HepG2 (cell line): ENCODE results near the gene CCDC106. TPM values are rescaled to one million over a fixed set of nuclear protein-coding genes. Genes with fewer than 3 reads are reported as not detected.

ENCODE experiments used
- AGO1 ChIP-seq: fragments of 200-400 bp; formaldehyde crosslinking; IDR thresholded peaks from 2 replicates; pipeline ENCODE4 v1.6.1; 2017; ENCODE audit warnings: mild to moderate bottlenecking, low read depth, low read length, moderate library complexity; ENCODE audit not compliant: poor library complexity, severe bottlenecking
- FOXC1 ChIP-seq: sonication (generic); formaldehyde crosslinking; IDR thresholded peaks from 2 replicates; pipeline ENCODE4 v1.8.0; 2022; ENCODE audit warnings: mild to moderate bottlenecking, missing genetic modification reagents, borderline replicate concordance
- GABPA ChIP-seq, 2 experiments: IDR thresholded peaks; 2 replicates each; pipeline ENCODE4 v1.6.1; 2011 to 2016; ENCODE audit warnings: low read depth in 2 of 2, low read length in 1 of 2, missing biosample characterization in 1 of 2, missing genetic modification characterization in 1 of 2
- GATAD1 ChIP-seq: IDR thresholded peaks from 2 replicates; pipeline ENCODE4 v1.6.1; 2016; ENCODE audit warnings: missing genetic modification reagents, missing compliant biosample characterization
- KAT8 ChIP-seq: IDR thresholded peaks from 2 replicates; pipeline ENCODE4 v1.6.1; 2016; ENCODE audit warnings: missing genetic modification reagents, missing compliant biosample characterization
- MAZ ChIP-seq, 2 experiments: sonication (generic) in 1 of 2; formaldehyde crosslinking in 1 of 2; IDR thresholded peaks; 2 replicates each; pipeline versions ENCODE4 v1.5.0 to v1.6.1; 2012 to 2020; ENCODE audit warnings: low read depth in 2 of 2, mild to moderate bottlenecking in 2 of 2, borderline replicate concordance in 1 of 2, improper control_type of control experiment in 1 of 2, low read length in 1 of 2, missing genetic modification reagents in 1 of 2, moderate library complexity in 1 of 2
- NFIB ChIP-seq: sonication (generic); formaldehyde crosslinking; IDR thresholded peaks from 2 replicates; pipeline ENCODE4 v1.9.0; 2021; ENCODE audit warnings: missing genetic modification reagents, mild to moderate bottlenecking, borderline replicate concordance
- POLR2AphosphoS5 ChIP-seq: IDR thresholded peaks from 2 replicates; pipeline ENCODE4 v1.6.1; 2012; ENCODE audit warnings: low read depth, low read length
- SIN3A ChIP-seq: IDR thresholded peaks from 2 replicates; pipeline ENCODE4 v1.6.1; 2011; ENCODE audit warnings: low read depth, mild to moderate bottlenecking, control low read depth, low read length, borderline replicate concordance
- SP2 ChIP-seq: sonication (generic); formaldehyde crosslinking; IDR thresholded peaks from 2 replicates; pipeline ENCODE4 v1.5.1; 2020; ENCODE audit warnings: mild to moderate bottlenecking, missing genetic modification reagents
- SP4 ChIP-seq: sonication (generic); formaldehyde crosslinking; IDR thresholded peaks from 2 replicates; pipeline ENCODE4 v1.8.1; 2023; ENCODE audit warnings: mild to moderate bottlenecking, missing genetic modification reagents
- ZNF230 ChIP-seq: sonication (generic); formaldehyde crosslinking; IDR thresholded peaks from 2 replicates; pipeline ENCODE4 v1.4.0; 2020; ENCODE audit warnings: mild to moderate bottlenecking, missing genetic modification reagents
- ZNF441 ChIP-seq: sonication (generic); formaldehyde crosslinking; IDR thresholded peaks from 2 replicates; pipeline ENCODE4 v1.7.0; 2021; ENCODE audit warnings: missing genetic modification reagents, borderline replicate concordance
- ZNF841 ChIP-seq: sonication (generic); formaldehyde crosslinking; IDR thresholded peaks from 2 replicates; pipeline ENCODE4 v1.8.1; 2023; ENCODE audit warnings: missing genetic modification reagents, borderline replicate concordance
- polyA plus RNA-seq, 8 experiments: library from polyadenylated mRNA; depleted of rRNA in 3 of 8; stranded (reverse) in 7 of 8; unstranded in 1 of 8; fragments of >200 nt; fragmentation: Illumina TruSeq in 4 of 8; extraction: Trizol in 4 of 8; gene quantifications; 2 replicates each; pipeline versions ENCODE4 v1.2.1 to v1.2.3, GENCODE V29; 2011 to 2016; ENCODE audit warnings: low read depth in 4 of 8, missing spikeins in 1 of 8, mixed read lengths in 1 of 8; ENCODE audit not compliant: insufficient read depth in 1 of 8
- total RNA-seq, 5 experiments: library from RNA; depleted of rRNA; stranded (reverse); fragments of >200 nt; fragmentation: Illumina TruSeq; extraction: Trizol; gene quantifications; 2 replicates each; pipeline ENCODE4 v1.2.3, GENCODE V29; 2016; ENCODE audit warnings: low read depth in 1 of 5
- TF ChIP-seq, protein P1 (sequence below), 2 experiments: IDR thresholded peaks; 2 replicates each; pipeline ENCODE4 v1.6.1; 2011 to 2012; ENCODE audit warnings: low read length in 2 of 2, borderline replicate concordance in 1 of 2, low read depth in 1 of 2, mild to moderate bottlenecking in 1 of 2, moderate library complexity in 1 of 2
- TF ChIP-seq, protein P2 (sequence below): sonication (generic); formaldehyde crosslinking; IDR thresholded peaks from 2 replicates; pipeline ENCODE4 v1.5.0; 2020; ENCODE audit warnings: missing genetic modification reagents
- TF ChIP-seq, protein P3 (sequence below): IDR thresholded peaks from 2 replicates; pipeline ENCODE4 v1.6.1; 2016; ENCODE audit warnings: mild to moderate bottlenecking, missing biosample characterization, missing genetic modification reagents
- TF ChIP-seq, protein P4 (sequence below): IDR thresholded peaks from 2 replicates; pipeline ENCODE4 v1.6.1; 2016; ENCODE audit warnings: missing compliant biosample characterization, missing genetic modification reagents, borderline replicate concordance
- TF ChIP-seq, protein P5 (sequence below): sonication (generic); formaldehyde crosslinking; IDR thresholded peaks from 2 replicates; pipeline ENCODE4 v1.5.1; 2020; ENCODE audit warnings: missing genetic modification reagents, mild to moderate bottlenecking, borderline replicate concordance
- TF ChIP-seq, protein P6 (sequence below): IDR thresholded peaks from 2 replicates; pipeline ENCODE4 v1.6.1; 2016

Gene CCDC106
- total and polyA plus RNA-seq, 2 of the 13 experiments (the other 11 are each of a cell fraction or from before 2014, with no cell fraction given): 4.7 to 8.8 TPM

DNA sequence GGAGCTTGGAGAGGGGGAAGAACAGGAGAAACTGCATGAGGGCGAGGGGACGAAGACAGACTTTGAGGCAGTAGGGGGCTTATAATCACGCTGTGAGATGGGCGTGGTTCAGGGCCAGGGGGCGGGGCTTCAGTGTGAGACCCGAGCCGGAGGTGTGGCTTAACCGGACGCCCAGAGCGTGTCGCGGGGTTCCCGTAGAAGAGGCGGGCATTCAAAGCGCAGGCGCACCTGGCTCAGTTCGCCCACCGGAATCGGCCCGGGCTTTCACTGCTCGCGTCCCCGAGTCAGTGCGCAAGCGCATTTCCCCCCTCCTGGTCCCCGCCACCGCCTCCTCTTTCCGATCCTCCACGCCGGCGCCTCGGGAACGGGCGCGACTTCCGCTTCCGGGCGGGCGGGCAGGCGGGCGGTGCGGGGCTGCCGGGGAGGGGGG, 42.8 kb upstream of the CCDC106 start (continued):
- TF ChIP-seq, protein P1, sequence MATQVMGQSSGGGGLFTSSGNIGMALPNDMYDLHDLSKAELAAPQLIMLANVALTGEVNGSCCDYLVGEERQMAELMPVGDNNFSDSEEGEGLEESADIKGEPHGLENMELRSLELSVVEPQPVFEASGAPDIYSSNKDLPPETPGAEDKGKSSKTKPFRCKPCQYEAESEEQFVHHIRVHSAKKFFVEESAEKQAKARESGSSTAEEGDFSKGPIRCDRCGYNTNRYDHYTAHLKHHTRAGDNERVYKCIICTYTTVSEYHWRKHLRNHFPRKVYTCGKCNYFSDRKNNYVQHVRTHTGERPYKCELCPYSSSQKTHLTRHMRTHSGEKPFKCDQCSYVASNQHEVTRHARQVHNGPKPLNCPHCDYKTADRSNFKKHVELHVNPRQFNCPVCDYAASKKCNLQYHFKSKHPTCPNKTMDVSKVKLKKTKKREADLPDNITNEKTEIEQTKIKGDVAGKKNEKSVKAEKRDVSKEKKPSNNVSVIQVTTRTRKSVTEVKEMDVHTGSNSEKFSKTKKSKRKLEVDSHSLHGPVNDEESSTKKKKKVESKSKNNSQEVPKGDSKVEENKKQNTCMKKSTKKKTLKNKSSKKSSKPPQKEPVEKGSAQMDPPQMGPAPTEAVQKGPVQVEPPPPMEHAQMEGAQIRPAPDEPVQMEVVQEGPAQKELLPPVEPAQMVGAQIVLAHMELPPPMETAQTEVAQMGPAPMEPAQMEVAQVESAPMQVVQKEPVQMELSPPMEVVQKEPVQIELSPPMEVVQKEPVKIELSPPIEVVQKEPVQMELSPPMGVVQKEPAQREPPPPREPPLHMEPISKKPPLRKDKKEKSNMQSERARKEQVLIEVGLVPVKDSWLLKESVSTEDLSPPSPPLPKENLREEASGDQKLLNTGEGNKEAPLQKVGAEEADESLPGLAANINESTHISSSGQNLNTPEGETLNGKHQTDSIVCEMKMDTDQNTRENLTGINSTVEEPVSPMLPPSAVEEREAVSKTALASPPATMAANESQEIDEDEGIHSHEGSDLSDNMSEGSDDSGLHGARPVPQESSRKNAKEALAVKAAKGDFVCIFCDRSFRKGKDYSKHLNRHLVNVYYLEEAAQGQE (IDR thresholded peaks at IDR 0.05; ENCODE audit: borderline replicate concordance in 1 of 2, low read depth in 1 of 2, low read length in 2 of 2): no peak
- TF ChIP-seq SP4 (CRISPR knock-in tag) (peak; percentile 82), SIN3A (0 out of 2 replicates have a peak, but pooled peaks have one; percentile 0), NFIB (CRISPR knock-in tag) (no peak), ZNF841 (CRISPR knock-in tag) (no peak), POLR2AphosphoS5 (peak; percentile 64), ZNF441 (CRISPR knock-in tag) (no peak), MAZ (IDR thresholded peaks at IDR 0.05; ENCODE audit: borderline replicate concordance, low read depth, low read length) (peak; percentile 7; the same call in 1 of the 2 replicates), MAZ (CRISPR knock-in tag; IDR thresholded peaks at IDR 0.05; ENCODE audit: low read depth) (peak; percentile 33; the same call in 1 of the 2 replicates), FOXC1 (CRISPR knock-in tag) (peak; percentile 60; the same call in 1 of the 2 replicates), AGO1 (peak; percentile 93), KAT8 (peak; percentile 70; the same call in 1 of the 2 replicates), GABPA (IDR thresholded peaks at IDR 0.05; ENCODE audit: low read depth, low read length) (peak; percentile 87), GABPA (CRISPR knock-in tag; IDR thresholded peaks at IDR 0.05; ENCODE audit: low read depth) (peak; percentile 87), ZNF230 (CRISPR knock-in tag) (no peak), GATAD1 (CRISPR knock-in tag) (peak; percentile 77), SP2 (CRISPR knock-in tag) (peak; percentile 63; the same call in 1 of the 2 replicates)
- TF ChIP-seq, protein P2, sequence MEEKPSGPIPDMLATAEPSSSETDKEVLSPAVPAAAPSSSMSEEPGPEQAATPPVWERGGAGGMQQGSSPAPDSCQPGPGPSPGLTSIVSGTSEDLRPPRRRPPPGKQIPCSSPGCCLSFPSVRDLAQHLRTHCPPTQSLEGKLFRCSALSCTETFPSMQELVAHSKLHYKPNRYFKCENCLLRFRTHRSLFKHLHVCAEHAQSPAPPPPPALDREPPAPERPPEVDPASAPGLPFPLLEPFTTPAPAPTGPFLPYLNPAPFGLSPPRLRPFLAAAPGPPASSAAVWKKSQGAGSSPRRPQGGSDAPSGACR (CRISPR knock-in tag): 0 out of 2 replicates have a peak, but pooled peaks have one; percentile 44
- TF ChIP-seq, protein P3, sequence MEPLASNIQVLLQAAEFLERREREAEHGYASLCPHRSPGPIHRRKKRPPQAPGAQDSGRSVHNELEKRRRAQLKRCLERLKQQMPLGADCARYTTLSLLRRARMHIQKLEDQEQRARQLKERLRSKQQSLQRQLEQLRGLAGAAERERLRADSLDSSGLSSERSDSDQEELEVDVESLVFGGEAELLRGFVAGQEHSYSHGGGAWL: no peak
- TF ChIP-seq, protein P4, sequence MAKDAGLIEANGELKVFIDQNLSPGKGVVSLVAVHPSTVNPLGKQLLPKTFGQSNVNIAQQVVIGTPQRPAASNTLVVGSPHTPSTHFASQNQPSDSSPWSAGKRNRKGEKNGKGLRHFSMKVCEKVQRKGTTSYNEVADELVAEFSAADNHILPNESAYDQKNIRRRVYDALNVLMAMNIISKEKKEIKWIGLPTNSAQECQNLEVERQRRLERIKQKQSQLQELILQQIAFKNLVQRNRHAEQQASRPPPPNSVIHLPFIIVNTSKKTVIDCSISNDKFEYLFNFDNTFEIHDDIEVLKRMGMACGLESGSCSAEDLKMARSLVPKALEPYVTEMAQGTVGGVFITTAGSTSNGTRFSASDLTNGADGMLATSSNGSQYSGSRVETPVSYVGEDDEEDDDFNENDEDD (CRISPR knock-in tag): peak; percentile 58; the same call in 1 of the 2 replicates
- TF ChIP-seq, protein P5, sequence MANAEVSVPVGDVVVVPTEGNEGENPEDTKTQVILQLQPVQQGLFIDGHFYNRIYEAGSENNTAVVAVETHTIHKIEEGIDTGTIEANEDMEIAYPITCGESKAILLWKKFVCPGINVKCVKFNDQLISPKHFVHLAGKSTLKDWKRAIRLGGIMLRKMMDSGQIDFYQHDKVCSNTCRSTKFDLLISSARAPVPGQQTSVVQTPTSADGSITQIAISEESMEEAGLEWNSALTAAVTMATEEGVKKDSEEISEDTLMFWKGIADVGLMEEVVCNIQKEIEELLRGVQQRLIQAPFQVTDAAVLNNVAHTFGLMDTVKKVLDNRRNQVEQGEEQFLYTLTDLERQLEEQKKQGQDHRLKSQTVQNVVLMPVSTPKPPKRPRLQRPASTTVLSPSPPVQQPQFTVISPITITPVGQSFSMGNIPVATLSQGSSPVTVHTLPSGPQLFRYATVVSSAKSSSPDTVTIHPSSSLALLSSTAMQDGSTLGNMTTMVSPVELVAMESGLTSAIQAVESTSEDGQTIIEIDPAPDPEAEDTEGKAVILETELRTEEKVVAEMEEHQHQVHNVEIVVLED (CRISPR knock-in tag): peak; percentile 54; the same call in 1 of the 2 replicates
- TF ChIP-seq, protein P6, sequence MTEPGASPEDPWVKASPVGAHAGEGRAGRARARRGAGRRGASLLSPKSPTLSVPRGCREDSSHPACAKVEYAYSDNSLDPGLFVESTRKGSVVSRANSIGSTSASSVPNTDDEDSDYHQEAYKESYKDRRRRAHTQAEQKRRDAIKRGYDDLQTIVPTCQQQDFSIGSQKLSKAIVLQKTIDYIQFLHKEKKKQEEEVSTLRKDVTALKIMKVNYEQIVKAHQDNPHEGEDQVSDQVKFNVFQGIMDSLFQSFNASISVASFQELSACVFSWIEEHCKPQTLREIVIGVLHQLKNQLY (CRISPR knock-in tag): no peak
